Astrocyte (in vitro differentiated cells and primary cell): ENCODE data around the gene ADH1C.

ENCODE experiments used
- CTCF ChIP-seq: IDR thresholded peaks from 2 replicates; pipeline ENCODE4 v1.5.1; 2011; ENCODE audit warnings: low read depth, mild to moderate bottlenecking, inconsistent platforms, low read length, moderate library complexity; ENCODE audit not compliant: insufficient read depth
- EZH2 ChIP-seq: IDR thresholded peaks from 2 replicates; pipeline ENCODE4 v1.6.1; 2012; ENCODE audit warnings: mild to moderate bottlenecking, low read length, inconsistent platforms; ENCODE audit not compliant: insufficient read depth

GRCh38 chr4:99334880-99335279, 17.7 kb downstream of the ADH1C start:
- TF ChIP-seq CTCF (no peak), EZH2 (no peak)
